Muscle of leg (tissue), 11 donors: ENCODE measurements around the gene SELENOS. TPM values are rescaled to one million over a fixed set of nuclear protein-coding genes. Genes with fewer than 3 reads are reported as not detected.

Source experiments
- DNase-seq: peaks from one replicate; pipeline ENCODE4 v3.0.0; 2013
- H3K27ac ChIP-seq: one replicate; pipeline ENCODE4 v1.5.1; 2013; ENCODE audit warnings: mild to moderate bottlenecking, low read length, control low read depth
- H3K27me3 ChIP-seq: one replicate; pipeline ENCODE4 v1.6.1; 2013; ENCODE audit warnings: low read length; ENCODE audit not compliant: control insufficient read depth, insufficient read depth
- H3K36me3 ChIP-seq: one replicate; pipeline ENCODE4 v1.6.1; 2013; ENCODE audit warnings: low read length; ENCODE audit not compliant: control insufficient read depth, insufficient read depth
- H3K4me1 ChIP-seq: one replicate; pipeline ENCODE4 v1.6.1; 2013; ENCODE audit warnings: low read length; ENCODE audit not compliant: control insufficient read depth, insufficient read depth
- H3K4me3 ChIP-seq: one replicate; pipeline ENCODE4 v1.5.1; 2013; ENCODE audit warnings: low read length, control low read depth
- H3K9me3 ChIP-seq: replicated peaks from 2 replicates; pipeline ENCODE4 v1.6.1; 2013; ENCODE audit warnings: low read depth, low read length; ENCODE audit not compliant: control insufficient read depth
- WGBS: methylation state at CpG from one replicate; pipeline ENCODE4 v1.1.5; 2013; ENCODE audit warnings: missing lambda C conversion rate; ENCODE audit not compliant: insufficient coverage; 5-methylcytosine and 5-hydroxymethylcytosine counted together
- polyA plus RNA-seq, 8 donors: library from polyadenylated mRNA; unstranded; fragments of 120-200 nt; gene quantifications; one replicate each; pipeline versions ENCODE4 v1.2.1 to v1.2.3, GENCODE V29; 2013; ENCODE audit warnings: inconsistent platforms in 1 of 8, low replicate concordance in 1 of 8; ENCODE audit not compliant: insufficient read length in 8 of 8, insufficient read depth in 1 of 8
- total RNA-seq: library from RNA; stranded (reverse); fragments of 120-200 nt; gene quantifications from one replicate; pipeline ENCODE4 v1.2.4, GENCODE V29; 2013

SELENOS gene
- total and polyA plus RNA-seq, 9 donors: 39.3 to 48.3 (median 44.6) TPM

- no peaks in the 10 kb centered on the region for H3K27me3 ChIP-seq
- H3K9me3 ChIP-seq: no peaks in the 10 kb centered on the region
- no peak for DNase-seq
- H3K27ac ChIP-seq: no peak overlapping the region
- peaks cover 1% of the 10 kb centered on the region for H3K4me1 ChIP-seq
- 85% methylated on average over 4 of the region's 7 CpGs for WGBS
- H3K4me3 ChIP-seq: no peak overlapping the region
- no peaks in the 10 kb centered on the region for H3K36me3 ChIP-seq
Observed at GRCh38 chr15:101310508-101310907, 33.2 kb upstream of the SELENOS start.

- Histone ChIP-seq H3K36me3 (no peaks in the 10 kb centered on the region), H3K9me3 (no peaks in the 10 kb centered on the region), H3K27ac (no peak overlapping the region), H3K4me3 (no peak overlapping the region), H3K27me3 (no peaks in the 10 kb centered on the region), H3K4me1 (no peaks in the 10 kb centered on the region)
- DNase-seq: no peak
- 100% methylated on average over 3 of the region's 7 CpGs for WGBS
Observed at GRCh38 chr15:101310161-101310480, 32.8 kb upstream of the SELENOS start.

- no peak overlapping the region for H3K27ac ChIP-seq
- 85% methylated on average over 19 of the region's 26 CpGs for WGBS
- no peaks in the 10 kb centered on the region for H3K36me3 ChIP-seq
- H3K9me3 ChIP-seq: no peaks in the 10 kb centered on the region
- DNase-seq: no peak
- no peaks in the 10 kb centered on the region for H3K27me3 ChIP-seq
- H3K4me1 ChIP-seq: no peaks in the 10 kb centered on the region
- H3K4me3 ChIP-seq: no peak overlapping the region
Observed at GRCh38 chr15:101309436-101310160, 32.3 kb upstream of the SELENOS start.

- H3K4me1 ChIP-seq: no peaks in the 10 kb centered on the region
- H3K9me3 ChIP-seq: no peaks in the 10 kb centered on the region
- no peak for DNase-seq
- H3K4me3 ChIP-seq: no peak overlapping the region
- 77% methylated on average over 19 of the region's 20 CpGs for WGBS
- H3K27me3 ChIP-seq: no peaks in the 10 kb centered on the region
- no peaks in the 10 kb centered on the region for H3K36me3 ChIP-seq
- no peak overlapping the region for H3K27ac ChIP-seq
Observed at GRCh38 chr15:101308604-101309435, 31.5 kb upstream of the SELENOS start.

GRCh38 chr15:101307897-101308603 lies 30.8 kb upstream of the SELENOS start:
- WGBS: 68% methylated on average over 15 of the region's 16 CpGs
- H3K4me3 ChIP-seq: no peak overlapping the region
- no peaks in the 10 kb centered on the region for H3K4me1 ChIP-seq
- DNase-seq: no peak
- no peaks in the 10 kb centered on the region for H3K36me3 ChIP-seq
- H3K27ac ChIP-seq: no peak overlapping the region
- H3K9me3 ChIP-seq: no peaks in the 10 kb centered on the region
- no peaks in the 10 kb centered on the region for H3K27me3 ChIP-seq

- H3K27ac ChIP-seq: no peak overlapping the region
- 62% methylated on average over 21 of the region's 24 CpGs for WGBS
- DNase-seq: no peak
- H3K9me3 ChIP-seq: no peaks in the 10 kb centered on the region
- H3K4me3 ChIP-seq: no peak overlapping the region
- no peaks in the 10 kb centered on the region for H3K4me1 ChIP-seq
- H3K36me3 ChIP-seq: no peaks in the 10 kb centered on the region
- no peaks in the 10 kb centered on the region for H3K27me3 ChIP-seq
Observed at GRCh38 chr15:101307048-101307896, 30.0 kb upstream of the SELENOS start.

GRCh38 chr15:101306341-101307047 lies 29.2 kb upstream of the SELENOS start:
- no peaks in the 10 kb centered on the region for H3K9me3 ChIP-seq
- DNase-seq: no peak
- no peaks in the 10 kb centered on the region for H3K4me1 ChIP-seq
- no peaks in the 10 kb centered on the region for H3K27me3 ChIP-seq
- H3K36me3 ChIP-seq: no peaks in the 10 kb centered on the region
- H3K4me3 ChIP-seq: no peak overlapping the region
- 60% methylated on average over 6 of the region's 10 CpGs for WGBS
- no peak overlapping the region for H3K27ac ChIP-seq

- H3K36me3 ChIP-seq: no peaks in the 10 kb centered on the region
- no peak for DNase-seq
- no peaks in the 10 kb centered on the region for H3K9me3 ChIP-seq
- H3K4me3 ChIP-seq: no peak overlapping the region
- no peak overlapping the region for H3K27ac ChIP-seq
- 74% methylated on average over 7 of the region's 8 CpGs for WGBS
- H3K27me3 ChIP-seq: no peaks in the 10 kb centered on the region
- H3K4me1 ChIP-seq: no peaks in the 10 kb centered on the region
Observed at GRCh38 chr15:101305820-101306255, 28.6 kb upstream of the SELENOS start.

- no peaks in the 10 kb centered on the region for H3K9me3 ChIP-seq
- 57% methylated on average over 1 of the region's 4 CpGs for WGBS
- no peak for DNase-seq
Observed at GRCh38 chr15:101303408-101303807, 26.1 kb upstream of the SELENOS start.

More at GRCh38 chr15:101303408-101303807, 26.1 kb upstream of the SELENOS start:
- no peak overlapping the region for H3K4me3 ChIP-seq
- H3K4me1 ChIP-seq: no peaks in the 10 kb centered on the region
- no peaks in the 10 kb centered on the region for H3K27me3 ChIP-seq
- H3K36me3 ChIP-seq: no peaks in the 10 kb centered on the region
- H3K27ac ChIP-seq: no peak overlapping the region
